Endothelial cell of umbilical vein (primary cell): ENCODE measurements around the gene IFNGR1. TPM values are rescaled to one million over a fixed set of nuclear protein-coding genes. Genes with fewer than 3 reads are reported as not detected.

Experiments
- BruUV-seq: library from RNA; stranded (reverse); fragments of 400-500 nt; replicated peaks from 2 replicates; lab custom pipeline; 2021; lab: Mats Ljungman, UMichigan
- CTCF ChIA-PET: fragments of 300-600, 350-600 bp; sonication (Branson Sonifier 250); formaldehyde crosslinking; loops from one replicate; lab custom pipeline; 2021; ENCODE audit warnings: antibody characterized with exemption, inconsistent platforms; lab: Charles Lee
- POLR2A ChIA-PET: fragments of 300-600, 350-600 bp; sonication (Branson Sonifier 250); formaldehyde crosslinking; loops from one replicate; lab custom pipeline; 2021; ENCODE audit warnings: antibody characterized with exemption, inconsistent platforms; lab: Charles Lee
- DNase-seq: peaks from one replicate; pipeline ENCODE4 v3.0.0-alpha.2; 2011; ENCODE audit warnings: low read depth, low spot score
- FAIRE-seq: peaks from 2 replicates; lab custom pipeline; 2011; peaks lifted over from hg19 to GRCh38; lab: Jason Lieb, UNC
- H2AFZ ChIP-seq: 2 replicates; pipeline ENCODE4 v1.6.0; 2012; ENCODE audit warnings: low read depth, low read length, control low read depth, inconsistent platforms
- H3K27ac ChIP-seq: 2 replicates; pipeline ENCODE4 v1.5.1; 2011; ENCODE audit warnings: low read depth, mild to moderate bottlenecking, control low read depth, low read length, moderate library complexity; ENCODE audit not compliant: insufficient read depth
- H3K27me3 ChIP-seq, 2 experiments: 2 replicates each; pipeline versions ENCODE4 v1.6.0 to v1.6.1; 2011; ENCODE audit warnings: low read length in 2 of 2, mixed read lengths in 1 of 2; ENCODE audit not compliant: control insufficient read depth in 2 of 2, insufficient read depth in 2 of 2
- H3K36me3 ChIP-seq, 2 experiments: 2 replicates in 1 of 2; 3 replicates in 1 of 2; pipeline ENCODE4 v1.5.1; 2011; ENCODE audit warnings: low read length in 2 of 2, mild to moderate bottlenecking in 1 of 2, moderate library complexity in 1 of 2; ENCODE audit not compliant: control insufficient read depth in 2 of 2, insufficient read depth in 2 of 2; ENCODE audit errors: extremely low read depth in 1 of 2
- H3K4me1 ChIP-seq: 3 replicates; pipeline ENCODE4 v1.5.1; 2011; ENCODE audit warnings: mild to moderate bottlenecking, low read length; ENCODE audit not compliant: control insufficient read depth, insufficient read depth; ENCODE audit errors: extremely low read depth
- H3K4me2 ChIP-seq: 2 replicates; pipeline ENCODE4 v1.6.1; 2011; ENCODE audit warnings: low read length, control low read depth, mixed read lengths; ENCODE audit not compliant: insufficient read depth
- H3K4me3 ChIP-seq, 3 experiments: fragments of 200-600 bp in 1 of 3; sonication (generic), shearing (Covaris generic) in 1 of 3; replicated peaks in 1 of 3; 2 replicates each; pipeline ENCODE4 v1.5.1; 2011 to 2016; ENCODE audit warnings: control low read depth in 3 of 3, low read length in 3 of 3, mild to moderate bottlenecking in 2 of 3, inconsistent platforms in 1 of 3, low read depth in 1 of 3, moderate library complexity in 1 of 3; ENCODE audit not compliant: insufficient read depth in 1 of 3
- H3K79me2 ChIP-seq: 2 replicates; pipeline ENCODE4 v1.6.0; 2012; ENCODE audit warnings: low read length, inconsistent platforms; ENCODE audit not compliant: control insufficient read depth, insufficient read depth
- H3K9ac ChIP-seq: replicated peaks from 2 replicates; pipeline ENCODE3; 2011; ENCODE audit warnings: low read length, control low read depth; ENCODE audit not compliant: insufficient read depth; ENCODE audit errors: extremely low read depth
- H3K9me1 ChIP-seq: replicated peaks from 3 replicates; pipeline ENCODE4 v1.6.0; 2011; ENCODE audit warnings: mild to moderate bottlenecking, low read length; ENCODE audit not compliant: control insufficient read depth, insufficient read depth; ENCODE audit errors: extremely low read depth
- H3K9me3 ChIP-seq: replicated peaks from 2 replicates; pipeline ENCODE4 v1.5.1; 2012; ENCODE audit warnings: low read length, inconsistent platforms; ENCODE audit not compliant: control insufficient read depth, insufficient read depth
- H4K20me1 ChIP-seq: replicated peaks from 2 replicates; pipeline ENCODE3; 2011; ENCODE audit warnings: mild to moderate bottlenecking, low read length; ENCODE audit not compliant: control insufficient read depth, insufficient read depth; ENCODE audit errors: extremely low read depth
- EZH2 ChIP-seq: IDR thresholded peaks from 2 replicates; pipeline ENCODE4 v1.6.1; 2012; ENCODE audit warnings: borderline replicate concordance, low read depth, mild to moderate bottlenecking, moderate library complexity, low read length, inconsistent platforms; ENCODE audit not compliant: severe bottlenecking
- FOS ChIP-seq: IDR thresholded peaks from 2 replicates; pipeline ENCODE4 v1.6.1; 2011; ENCODE audit warnings: mild to moderate bottlenecking, low read length, moderate library complexity, borderline replicate concordance; ENCODE audit not compliant: insufficient read depth
- GATA2 ChIP-seq: IDR thresholded peaks from 2 replicates; pipeline ENCODE4 v1.7.0; 2011; ENCODE audit warnings: low read depth, mild to moderate bottlenecking, moderate library complexity, mixed read lengths, low read length; ENCODE audit not compliant: insufficient read length, insufficient read depth
- JUN ChIP-seq: IDR thresholded peaks from 2 replicates; pipeline ENCODE4 v1.6.1; 2011; ENCODE audit warnings: borderline replicate concordance, low read depth; ENCODE audit not compliant: insufficient read length, insufficient read depth
- MYC ChIP-seq: IDR thresholded peaks from one replicate; pipeline ENCODE4 v1.6.1; 2011; ENCODE audit warnings: mild to moderate bottlenecking, low read depth, low read length
- POLR2A ChIP-seq: IDR thresholded peaks from 2 replicates; pipeline ENCODE4 v1.6.1; 2012; ENCODE audit warnings: low read depth, mild to moderate bottlenecking, control low read depth, low read length
- POLR2AphosphoS5 ChIP-seq: IDR thresholded peaks from 2 replicates; pipeline ENCODE4 v1.6.1; 2012; ENCODE audit warnings: low read depth, mild to moderate bottlenecking, control low read depth, low read length, moderate library complexity; ENCODE audit not compliant: insufficient read depth
- dilution Hi-C: fragments of 300-500 bp; cut with MboI; formaldehyde crosslinking; loops from one replicate; pipeline ENCODE4 v1.15.0; 2019; ENCODE audit warnings: low sequenced_read_pairs; ENCODE audit not compliant: extremely low pct_ligation_motif_present
- intact Hi-C: fragments of 100-400 bp; cut with micrococcal nuclease; formaldehyde crosslinking; loops from one replicate; pipeline ENCODE4 v1.10.0; 2022
- polyA plus RNA-seq, 4 experiments: library from polyadenylated mRNA; depleted of rRNA in 3 of 4; stranded (reverse) in 3 of 4; unstranded in 1 of 4; fragments of >200 nt; gene quantifications; 2 replicates each; pipeline versions ENCODE4 v1.2.1 to v1.2.3, GENCODE V29; 2011 to 2012; ENCODE audit warnings: missing spikeins in 1 of 4
- total RNA-seq: library from RNA; stranded (reverse); gene quantifications from 2 replicates; pipeline ENCODE4 v1.2.3, GENCODE V29; 2021
- TF ChIP-seq, protein P1 (sequence below), 2 donors: IDR thresholded peaks; 1 replicate in 1 of 2; 2 replicates in 1 of 2; pipeline ENCODE4 v1.5.1; 2011; ENCODE audit warnings: low read length in 2 of 2, mild to moderate bottlenecking in 2 of 2, moderate library complexity in 2 of 2, control low read depth in 1 of 2, inconsistent platforms in 1 of 2, low read depth in 1 of 2; ENCODE audit not compliant: insufficient read depth in 1 of 2; ENCODE audit errors: extremely low read depth in 1 of 2
- TF ChIP-seq, protein P2 (sequence below): IDR thresholded peaks from 2 replicates; pipeline ENCODE4 v1.6.1; 2011; ENCODE audit not compliant: insufficient read depth, insufficient read length

Gene IFNGR1
- total and polyA plus RNA-seq, 2 donors (not counting 3 experiments of a cell fraction or from before 2014, with no cell fraction given), result 19.1 to 31.2 TPM

DNA sequence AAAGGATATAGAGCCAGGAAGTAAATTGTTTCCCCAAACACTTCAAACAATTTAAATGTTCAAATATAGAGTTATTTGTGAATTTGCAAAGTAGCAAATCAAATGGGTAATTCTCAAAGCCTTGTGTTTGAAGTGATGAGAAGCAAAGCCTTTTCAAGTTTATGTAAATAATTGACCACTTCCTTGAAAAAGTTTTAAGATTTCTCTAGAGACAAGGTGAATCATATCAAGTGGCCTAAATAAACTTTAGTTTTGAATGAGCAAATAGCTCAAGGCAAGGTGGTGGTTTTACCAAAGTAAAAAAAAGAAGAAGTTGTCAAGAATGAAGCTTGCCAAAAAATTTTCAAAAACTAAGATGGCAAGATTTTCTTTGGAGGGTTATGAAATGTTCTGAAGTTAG lies 42.6 kb upstream of the IFNGR1 start:
- peaks cover 7 to 16% of the 10 kb centered on the region in 2 experiments for H3K27me3 ChIP-seq
- H2AFZ ChIP-seq, result no peak overlapping the region
- FAIRE-seq (peak; percentile 42), DNase-seq (no peak)
- ChIA-PET POLR2A (no interaction called here), CTCF (no interaction called here)
- dilution Hi-C loops (no loop called here), intact Hi-C loops (no loop called here)
- no peaks in the 10 kb centered on the region for H3K36me3 ChIP-seq
- H3K4me3 ChIP-seq, result no peak overlapping the region
- no peaks in the 10 kb centered on the region for H3K79me2 ChIP-seq
- TF ChIP-seq EZH2, result no peak
- TF ChIP-seq, protein P1, sequence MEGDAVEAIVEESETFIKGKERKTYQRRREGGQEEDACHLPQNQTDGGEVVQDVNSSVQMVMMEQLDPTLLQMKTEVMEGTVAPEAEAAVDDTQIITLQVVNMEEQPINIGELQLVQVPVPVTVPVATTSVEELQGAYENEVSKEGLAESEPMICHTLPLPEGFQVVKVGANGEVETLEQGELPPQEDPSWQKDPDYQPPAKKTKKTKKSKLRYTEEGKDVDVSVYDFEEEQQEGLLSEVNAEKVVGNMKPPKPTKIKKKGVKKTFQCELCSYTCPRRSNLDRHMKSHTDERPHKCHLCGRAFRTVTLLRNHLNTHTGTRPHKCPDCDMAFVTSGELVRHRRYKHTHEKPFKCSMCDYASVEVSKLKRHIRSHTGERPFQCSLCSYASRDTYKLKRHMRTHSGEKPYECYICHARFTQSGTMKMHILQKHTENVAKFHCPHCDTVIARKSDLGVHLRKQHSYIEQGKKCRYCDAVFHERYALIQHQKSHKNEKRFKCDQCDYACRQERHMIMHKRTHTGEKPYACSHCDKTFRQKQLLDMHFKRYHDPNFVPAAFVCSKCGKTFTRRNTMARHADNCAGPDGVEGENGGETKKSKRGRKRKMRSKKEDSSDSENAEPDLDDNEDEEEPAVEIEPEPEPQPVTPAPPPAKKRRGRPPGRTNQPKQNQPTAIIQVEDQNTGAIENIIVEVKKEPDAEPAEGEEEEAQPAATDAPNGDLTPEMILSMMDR (IDR thresholded peaks at IDR 0.05; ENCODE audit: extremely low read depth in 1 of 2, insufficient read depth in 1 of 2, low read depth in 1 of 2, low read length in 2 of 2), result no peak
- TF ChIP-seq, protein P2, sequence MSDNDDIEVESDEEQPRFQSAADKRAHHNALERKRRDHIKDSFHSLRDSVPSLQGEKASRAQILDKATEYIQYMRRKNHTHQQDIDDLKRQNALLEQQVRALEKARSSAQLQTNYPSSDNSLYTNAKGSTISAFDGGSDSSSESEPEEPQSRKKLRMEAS, result no peak
- no peak for TF ChIP-seq JUN
- TF ChIP-seq GATA2, result no peak
- TF ChIP-seq POLR2AphosphoS5, result no peak
- no peak for TF ChIP-seq POLR2A
- no peak for TF ChIP-seq FOS
- TF ChIP-seq MYC, result no peak
- H3K9ac ChIP-seq, result no peak overlapping the region
- H3K9me3 ChIP-seq, result no peaks in the 10 kb centered on the region
- H3K27ac ChIP-seq, result no peak overlapping the region
- H3K4me1 ChIP-seq, result peaks cover 2% of the 10 kb centered on the region
- H4K20me1 ChIP-seq, result no peaks in the 10 kb centered on the region
- H3K9me1 ChIP-seq, result no peaks in the 10 kb centered on the region
- H3K4me2 ChIP-seq, result no peak overlapping the region
- no TSS peak for BruUV-seq
